ENCODE measurements around the gene ZNF385A.
A peak's percentile ranks its signal among the peaks of the same experiment; 100 is the strongest.

Gene ZNF385A

DNA sequence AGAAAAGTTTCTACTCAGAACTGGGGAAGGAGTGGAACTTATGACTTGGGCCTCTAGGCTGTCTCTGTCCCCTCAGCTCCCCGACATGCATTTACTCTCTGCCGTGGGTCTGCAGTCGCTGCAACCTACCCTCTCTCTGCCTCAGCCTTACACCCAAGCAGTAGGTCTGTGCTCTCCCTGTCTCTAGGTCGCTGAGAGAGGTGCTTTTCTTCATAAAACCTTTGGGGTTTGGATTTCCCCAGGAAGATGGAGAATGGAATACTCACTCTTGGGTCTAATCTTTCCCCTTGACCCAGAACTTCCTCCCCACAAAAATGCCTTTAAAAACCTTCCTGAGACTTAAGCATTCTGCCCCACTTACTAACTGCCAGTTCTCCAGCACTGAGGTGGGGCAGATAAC, 33.2 kb downstream of the ZNF385A start:
- Histone ChIP-seq H3K27ac (ENCODE audit: extremely low read depth, low read depth, low read length) (no peak overlapping the region), H3K36me3 (ENCODE audit: control insufficient read depth in 2 of 2, insufficient read depth in 1 of 2, low read length in 2 of 2) (peaks cover 20 to 51% of the 10 kb centered on the region in 2 experiments), H3K4me1 (ENCODE audit: control insufficient read depth, insufficient read depth, low read length) (peaks cover 18% of the 10 kb centered on the region), H3K9me3 (ENCODE audit: control insufficient read depth, insufficient read depth, low read depth, low read length) (no peaks in the 10 kb centered on the region), H3K4me3 (ENCODE audit: low read depth, low read length) (no peak overlapping the region)
- TF ChIP-seq KLF8 (tag by site-specific recombination; IDR thresholded peaks at IDR 0.05), result no peak
- no peak for TF ChIP-seq ZNF274 (IDR thresholded peaks at IDR 0.05; ENCODE audit: low read length)
- no peak for TF ChIP-seq ZNF274 (tag by site-specific recombination; IDR thresholded peaks at IDR 0.05; ENCODE audit: borderline replicate concordance)
- TF ChIP-seq ZNF138 (tag by site-specific recombination; IDR thresholded peaks at IDR 0.05; ENCODE audit: borderline replicate concordance), result no peak
- no peak for TF ChIP-seq ZNF701 (tag by site-specific recombination; IDR thresholded peaks at IDR 0.05)
- TF ChIP-seq, protein P1, sequence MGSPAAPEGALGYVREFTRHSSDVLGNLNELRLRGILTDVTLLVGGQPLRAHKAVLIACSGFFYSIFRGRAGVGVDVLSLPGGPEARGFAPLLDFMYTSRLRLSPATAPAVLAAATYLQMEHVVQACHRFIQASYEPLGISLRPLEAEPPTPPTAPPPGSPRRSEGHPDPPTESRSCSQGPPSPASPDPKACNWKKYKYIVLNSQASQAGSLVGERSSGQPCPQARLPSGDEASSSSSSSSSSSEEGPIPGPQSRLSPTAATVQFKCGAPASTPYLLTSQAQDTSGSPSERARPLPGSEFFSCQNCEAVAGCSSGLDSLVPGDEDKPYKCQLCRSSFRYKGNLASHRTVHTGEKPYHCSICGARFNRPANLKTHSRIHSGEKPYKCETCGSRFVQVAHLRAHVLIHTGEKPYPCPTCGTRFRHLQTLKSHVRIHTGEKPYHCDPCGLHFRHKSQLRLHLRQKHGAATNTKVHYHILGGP (tag by site-specific recombination; IDR thresholded peaks at IDR 0.05), result no peak
- TF ChIP-seq ZNF350 (tag by site-specific recombination; IDR thresholded peaks at IDR 0.05), result no peak
- no peak for TF ChIP-seq RBAK (tag by site-specific recombination; IDR thresholded peaks at IDR 0.05)
- CTCF ChIA-PET, result interaction anchor here (0.6 to 3.0 kb wide), 4 partner anchors 16 to 131 kb away, joined by 4 to 14 read pairs (median 6); no protein-coding TSS in a partner anchor
- POLR2A ChIA-PET, result interaction anchor here (0.9 to 2.0 kb wide), 2 partner anchors 8 to 9 kb away, joined by 3 to 5 read pairs; no protein-coding TSS in a partner anchor

DNA sequence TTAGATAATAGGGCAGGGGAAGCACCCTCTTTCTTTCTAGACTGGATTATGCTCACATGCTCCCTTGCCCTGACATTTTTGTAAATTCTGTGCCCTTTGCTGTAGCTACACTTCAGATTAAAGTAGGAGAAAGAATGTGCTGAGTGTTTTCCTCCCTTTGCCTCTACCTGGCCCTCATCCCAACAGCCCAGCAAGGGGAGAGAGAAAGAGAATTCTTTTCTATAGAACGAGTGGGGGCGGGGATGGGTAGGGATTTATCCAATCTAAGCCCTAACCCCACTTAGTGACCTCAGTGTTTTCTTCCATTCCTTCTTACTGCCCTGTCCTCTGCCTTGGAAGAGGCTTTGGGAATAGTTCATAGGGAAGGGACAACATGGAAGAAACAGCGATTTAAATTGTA, 33.8 kb downstream of the ZNF385A start:
- Histone ChIP-seq H3K36me3 (ENCODE audit: control insufficient read depth in 2 of 2, insufficient read depth in 1 of 2, low read length in 2 of 2) (peaks cover 24 to 55% of the 10 kb centered on the region in 2 experiments), H3K27ac (ENCODE audit: extremely low read depth, low read depth, low read length) (no peak overlapping the region), H3K4me1 (ENCODE audit: control insufficient read depth, insufficient read depth, low read length) (peaks cover 18% of the 10 kb centered on the region), H3K4me3 (ENCODE audit: low read depth, low read length) (no peak overlapping the region), H3K9me3 (ENCODE audit: control insufficient read depth, insufficient read depth, low read depth, low read length) (no peaks in the 10 kb centered on the region)
- ChIA-PET POLR2A (interaction anchor here (0.9 kb wide), 1 partner anchor 8 kb away, joined by 3 read pairs; no protein-coding TSS in a partner anchor), CTCF (interaction anchor here (0.6 to 3.0 kb wide), 6 partner anchors 14 to 130 kb away, joined by 3 to 14 read pairs (median 6); no protein-coding TSS in a partner anchor)
- no peak for TF ChIP-seq ZNF76 (tag by site-specific recombination; IDR thresholded peaks at IDR 0.05; ENCODE audit: borderline replicate concordance, low read depth)
- 0 out of 2 replicates have a peak, but pooled peaks have one; percentile 50 for TF ChIP-seq ZNF596 (tag by site-specific recombination; IDR thresholded peaks at IDR 0.05)
- TF ChIP-seq IKZF3 (tag by site-specific recombination; IDR thresholded peaks at IDR 0.05), result no peak

DNA sequence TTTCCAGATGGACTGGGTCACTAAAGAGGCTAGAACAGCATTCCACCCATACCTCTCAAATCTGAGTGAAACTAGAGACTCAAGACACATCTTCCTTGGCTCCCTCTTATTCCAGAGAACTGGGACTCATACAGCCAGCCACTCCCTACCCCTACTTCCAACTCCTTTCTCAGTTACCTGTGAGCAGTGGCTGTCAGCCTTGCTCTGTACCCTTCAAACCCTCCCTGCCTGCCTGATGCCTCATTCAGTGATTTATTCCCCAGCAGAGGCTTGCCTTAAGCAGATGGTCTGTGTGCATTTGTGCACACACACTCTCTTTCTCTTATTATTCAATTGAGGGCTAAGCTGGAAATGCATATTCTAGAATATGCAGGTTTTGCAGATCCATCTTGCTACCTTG, 34.9 kb downstream of the ZNF385A start:
- TF ChIP-seq, protein P2, sequence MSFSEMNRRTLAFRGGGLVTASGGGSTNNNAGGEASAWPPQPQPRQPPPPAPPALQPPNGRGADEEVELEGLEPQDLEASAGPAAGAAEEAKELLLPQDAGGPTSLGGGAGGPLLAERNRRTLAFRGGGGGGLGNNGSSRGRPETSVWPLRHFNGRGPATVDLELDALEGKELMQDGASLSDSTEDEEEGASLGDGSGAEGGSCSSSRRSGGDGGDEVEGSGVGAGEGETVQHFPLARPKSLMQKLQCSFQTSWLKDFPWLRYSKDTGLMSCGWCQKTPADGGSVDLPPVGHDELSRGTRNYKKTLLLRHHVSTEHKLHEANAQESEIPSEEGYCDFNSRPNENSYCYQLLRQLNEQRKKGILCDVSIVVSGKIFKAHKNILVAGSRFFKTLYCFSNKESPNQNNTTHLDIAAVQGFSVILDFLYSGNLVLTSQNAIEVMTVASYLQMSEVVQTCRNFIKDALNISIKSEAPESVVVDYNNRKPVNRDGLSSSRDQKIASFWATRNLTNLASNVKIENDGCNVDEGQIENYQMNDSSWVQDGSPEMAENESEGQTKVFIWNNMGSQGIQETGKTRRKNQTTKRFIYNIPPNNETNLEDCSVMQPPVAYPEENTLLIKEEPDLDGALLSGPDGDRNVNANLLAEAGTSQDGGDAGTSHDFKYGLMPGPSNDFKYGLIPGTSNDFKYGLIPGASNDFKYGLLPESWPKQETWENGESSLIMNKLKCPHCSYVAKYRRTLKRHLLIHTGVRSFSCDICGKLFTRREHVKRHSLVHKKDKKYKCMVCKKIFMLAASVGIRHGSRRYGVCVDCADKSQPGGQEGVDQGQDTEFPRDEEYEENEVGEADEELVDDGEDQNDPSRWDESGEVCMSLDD (tag by site-specific recombination; IDR thresholded peaks at IDR 0.05), result no peak
- no peak for TF ChIP-seq GLI2 (tag by site-specific recombination; IDR thresholded peaks at IDR 0.05; ENCODE audit: borderline replicate concordance, low read depth)
- no peak for TF ChIP-seq GLIS1 (tag by site-specific recombination; IDR thresholded peaks at IDR 0.05)
- no peak for TF ChIP-seq KLF7 (tag by site-specific recombination; IDR thresholded peaks at IDR 0.05; ENCODE audit: borderline replicate concordance)
- no peak for TF ChIP-seq ZNF76 (tag by site-specific recombination; IDR thresholded peaks at IDR 0.05; ENCODE audit: borderline replicate concordance, low read depth)
- ChIA-PET POLR2A (interaction anchor here (1.0 kb wide), 1 partner anchor 69 kb away, joined by 3 read pairs; the partner anchor contains the start of gene HNRNPA1), CTCF (interaction anchor here (1.1 to 2.1 kb wide), 2 partner anchors 50 to 129 kb away, joined by 3 to 7 read pairs; no protein-coding TSS in a partner anchor)
- Histone ChIP-seq H3K9me3 (ENCODE audit: control insufficient read depth, insufficient read depth, low read depth, low read length) (no peaks in the 10 kb centered on the region), H3K4me1 (ENCODE audit: control insufficient read depth, insufficient read depth, low read length) (peaks cover 18% of the 10 kb centered on the region), H3K36me3 (ENCODE audit: control insufficient read depth in 2 of 2, insufficient read depth in 1 of 2, low read length in 2 of 2) (peaks cover 30 to 65% of the 10 kb centered on the region in 2 experiments), H3K4me3 (ENCODE audit: low read depth, low read length) (no peak overlapping the region), H3K27ac (ENCODE audit: extremely low read depth, low read depth, low read length) (no peak overlapping the region; the same call in 1 of the 2 replicates)
